ENCODE results near the gene CLCA1.
"Not testable (repeated sequence)": the region's sequence is repeated elsewhere in the genome, so short reads cannot be mapped to it uniquely, and the experiment has no call there.

Gene CLCA1

GRCh38 chr1:86489242-86489878, 20.6 kb downstream of the CLCA1 start:
- in situ Hi-C loops (cut with MboI; ENCODE audit: low pct_unique_long_range_greater_than_20kb, low sequenced_read_pairs, unreplicated experiment), result no loop called here
- TF ChIP-seq CTCF (IDR thresholded peaks at IDR 0.05; ENCODE audit: extremely low read depth, insufficient read depth, missing control alignments), result no peak
- DNase-seq (ENCODE audit: low spot score), result no peak

GRCh38 chr1:86491171-86491950, 22.6 kb downstream of the CLCA1 start:
- no peak for TF ChIP-seq CTCF (IDR thresholded peaks at IDR 0.05; ENCODE audit: extremely low read depth, insufficient read depth, missing control alignments)
- no peak for DNase-seq (ENCODE audit: low spot score)
- in situ Hi-C loops (cut with MboI; ENCODE audit: low pct_unique_long_range_greater_than_20kb, low sequenced_read_pairs, unreplicated experiment), result loop anchor here (10.0 kb wide), 1 partner anchor 107 kb away; no protein-coding TSS in a partner anchor

- no peak for DNase-seq (ENCODE audit: low spot score)
- in situ Hi-C loops (cut with MboI; ENCODE audit: low pct_unique_long_range_greater_than_20kb, low sequenced_read_pairs, unreplicated experiment), result loop anchor here (10.0 kb wide), 1 partner anchor 113 kb away; no protein-coding TSS in a partner anchor
- no peak for TF ChIP-seq CTCF (IDR thresholded peaks at IDR 0.05; ENCODE audit: extremely low read depth, insufficient read depth, missing control alignments)
These were observed 29.6 kb downstream of the CLCA1 start for GRCh38 chr1:86498281-86498680.

GRCh38 chr1:86499987-86500593, 31.4 kb downstream of the CLCA1 start:
- DNase-seq (ENCODE audit: low spot score), result peak; percentile 34
- peak; percentile 85 for TF ChIP-seq CTCF (IDR thresholded peaks at IDR 0.05; ENCODE audit: extremely low read depth, insufficient read depth, missing control alignments)
- in situ Hi-C loops (cut with MboI; ENCODE audit: low pct_unique_long_range_greater_than_20kb, low sequenced_read_pairs, unreplicated experiment), result loop anchor here (10.0 kb wide), 1 partner anchor 115 kb away; no protein-coding TSS in a partner anchor

GRCh38 chr1:86500714-86501113, 32.0 kb downstream of the CLCA1 start:
- DNase-seq (ENCODE audit: low spot score), result no peak
- in situ Hi-C loops (cut with MboI; ENCODE audit: low pct_unique_long_range_greater_than_20kb, low sequenced_read_pairs, unreplicated experiment), result no loop called here
- TF ChIP-seq CTCF (IDR thresholded peaks at IDR 0.05; ENCODE audit: extremely low read depth, insufficient read depth, missing control alignments), result no peak

GRCh38 chr1:86502125-86502646, 33.5 kb downstream of the CLCA1 start:
- DNase-seq (ENCODE audit: low spot score); in situ Hi-C loops (cut with MboI; ENCODE audit: low pct_unique_long_range_greater_than_20kb, low sequenced_read_pairs, unreplicated experiment): not testable (repeated sequence)
- TF ChIP-seq CTCF (IDR thresholded peaks at IDR 0.05; ENCODE audit: extremely low read depth, insufficient read depth, missing control alignments), result peak; percentile 53
